ENCODE results near the gene PER1. TPM values are rescaled to one million over a fixed set of nuclear protein-coding genes. Genes with fewer than 3 reads are reported as not detected.

The PER1 gene
- total and polyA plus RNA-seq, 2 of the 13 experiments (the other 11 are each of a cell fraction or from before 2014, with no cell fraction given) = 2.6 to 3.6 TPM

- peak; percentile 69 for TF ChIP-seq ZNF687 (CRISPR knock-in tag; IDR thresholded peaks at IDR 0.05)
- peak; percentile 5; the same call in 1 of the 2 replicates for TF ChIP-seq KDM5B (CRISPR knock-in tag; IDR thresholded peaks at IDR 0.05; ENCODE audit: borderline replicate concordance)
- TF ChIP-seq PBX3 (CRISPR knock-in tag; IDR thresholded peaks at IDR 0.05; ENCODE audit: borderline replicate concordance) = no peak
- no peak for TF ChIP-seq SRSF4 (IDR thresholded peaks at IDR 0.05; ENCODE audit: low read depth, low read length, poor library complexity, severe bottlenecking)
- TF ChIP-seq ZNF160 (CRISPR knock-in tag; IDR thresholded peaks at IDR 0.05) = no peak
- TF ChIP-seq NBN (conservative IDR thresholded peaks at IDR 0.05) = no peak
- peak; percentile 8; the same call in 1 of the 2 replicates for TF ChIP-seq POGK (CRISPR knock-in tag; conservative IDR thresholded peaks at IDR 0.05)
- no peak for TF ChIP-seq MIER2 (CRISPR knock-in tag; IDR thresholded peaks at IDR 0.05)
- TF ChIP-seq ZNF281 (CRISPR knock-in tag; IDR thresholded peaks at IDR 0.05; ENCODE audit: borderline replicate concordance) = peak; percentile 53; the same call in 1 of the 2 replicates
- no peak for TF ChIP-seq ZNF720 (CRISPR knock-in tag; IDR thresholded peaks at IDR 0.05)
- no peak for TF ChIP-seq ZNF7 (CRISPR knock-in tag; IDR thresholded peaks at IDR 0.05)
- no peak for TF ChIP-seq ZKSCAN5 (CRISPR knock-in tag; IDR thresholded peaks at IDR 0.05)
- TF ChIP-seq MYC (CRISPR knock-in tag; IDR thresholded peaks at IDR 0.05; ENCODE audit: borderline replicate concordance) = peak; percentile 48; the same call in 1 of the 2 replicates
- TF ChIP-seq ZNF879 (CRISPR knock-in tag; IDR thresholded peaks at IDR 0.05) = no peak
- no peak for TF ChIP-seq MBD4 (IDR thresholded peaks at IDR 0.05; ENCODE audit: borderline replicate concordance, low read length)
- no peak for TF ChIP-seq RAD21 (CRISPR knock-in tag; IDR thresholded peaks at IDR 0.05)
- TF ChIP-seq ZNF484 (CRISPR knock-in tag; IDR thresholded peaks at IDR 0.05; ENCODE audit: borderline replicate concordance, low read depth) = no peak
These were observed 11.1 kb upstream of the PER1 start (continued) for GRCh38 chr17:8162997-8163977.

All from HepG2 (cell line).